GM19193 (cell line): ENCODE results near the gene SYK.

Source experiments
- POLR2A ChIP-seq: IDR thresholded peaks from 4 replicates; pipeline ENCODE4 v1.6.1; 2011; ENCODE audit not compliant: insufficient read depth, insufficient read length; ENCODE audit errors: extremely low read depth

The SYK gene

GRCh38 chr9:90801241-90801972 lies at the start of gene SYK:
TSS of gene SYK (plus strand) at chr9:90801819. CDS start at chr9:90843899, 42,080 bp downstream.
- TF ChIP-seq POLR2A = peak; percentile 59

DNA sequence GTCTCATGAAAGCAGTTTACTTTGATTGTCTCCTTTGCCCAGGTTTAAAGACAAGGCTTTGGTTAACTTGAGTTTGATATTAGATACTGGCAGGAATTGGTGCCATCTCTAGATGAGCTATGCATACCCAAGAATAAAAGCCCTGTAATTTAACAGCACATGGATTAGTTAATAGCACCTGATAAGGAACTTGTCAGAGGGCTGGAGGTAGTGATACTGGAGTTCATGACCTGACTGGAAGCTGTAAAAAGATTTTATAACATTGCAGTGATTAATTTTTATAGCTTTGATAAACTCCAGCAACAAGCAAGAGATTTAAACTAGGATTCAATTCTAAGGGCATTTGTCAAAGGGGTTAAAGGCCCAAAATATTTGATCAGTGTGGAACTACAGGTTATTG lies 34.9 kb upstream of the SYK start:
- no peak for TF ChIP-seq POLR2A

DNA sequence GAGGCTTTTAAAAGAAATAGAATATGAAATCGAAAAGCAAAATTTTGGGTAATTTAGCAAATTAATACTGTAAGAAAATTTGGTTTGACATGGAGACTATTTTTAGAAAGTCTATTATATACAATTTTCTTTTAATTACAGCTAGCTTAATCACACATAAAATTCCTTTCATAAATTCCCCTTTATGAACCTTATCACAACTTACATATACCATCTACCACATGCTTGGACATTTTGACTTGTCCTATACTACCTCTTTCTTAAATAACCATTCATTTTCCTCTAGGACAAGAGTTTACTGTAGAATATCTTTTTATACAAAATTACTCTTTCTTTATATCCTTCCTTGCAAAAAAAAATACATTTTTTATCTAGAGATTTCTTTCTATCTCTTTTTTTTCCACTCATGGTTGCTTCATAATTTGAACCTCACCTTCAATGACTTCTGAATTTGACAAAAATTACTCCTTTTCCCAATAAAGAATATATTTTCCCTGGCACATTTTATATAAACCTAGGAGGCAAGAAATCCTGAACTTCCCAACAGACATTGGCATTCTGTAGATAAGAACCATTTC lies 34.0 kb upstream of the SYK start:
- TF ChIP-seq POLR2A = no peak

GRCh38 chr9:90770182-90770738 lies 31.4 kb upstream of the SYK start:
- no peak for TF ChIP-seq POLR2A

- TF ChIP-seq POLR2A = no peak
These were observed 30.7 kb upstream of the SYK start for GRCh38 chr9:90770927-90771326.

- no peak for TF ChIP-seq POLR2A
These were observed 29.2 kb upstream of the SYK start for GRCh38 chr9:90772386-90772785.

GRCh38 chr9:90773617-90774016 lies 28.0 kb upstream of the SYK start:
- no peak for TF ChIP-seq POLR2A

DNA sequence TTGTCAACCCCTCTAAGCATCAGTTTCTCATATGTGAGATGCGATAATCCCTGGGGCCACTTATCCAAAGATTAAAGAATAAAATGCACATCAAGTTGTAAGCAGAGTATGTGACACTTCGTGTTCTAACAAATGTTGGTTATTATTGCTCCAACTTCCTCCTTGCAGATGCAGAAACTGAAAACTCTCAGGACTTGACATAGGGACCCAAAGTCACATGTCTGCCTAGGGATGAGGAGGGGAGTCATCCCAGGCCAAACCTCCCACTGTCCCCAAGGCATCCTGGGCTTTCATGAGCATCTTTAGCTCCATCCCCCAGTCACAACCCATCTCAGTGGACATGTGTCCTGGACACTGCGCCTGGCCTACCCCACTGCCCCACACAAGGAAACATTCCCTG lies 27.5 kb upstream of the SYK start:
- TF ChIP-seq POLR2A = no peak

DNA sequence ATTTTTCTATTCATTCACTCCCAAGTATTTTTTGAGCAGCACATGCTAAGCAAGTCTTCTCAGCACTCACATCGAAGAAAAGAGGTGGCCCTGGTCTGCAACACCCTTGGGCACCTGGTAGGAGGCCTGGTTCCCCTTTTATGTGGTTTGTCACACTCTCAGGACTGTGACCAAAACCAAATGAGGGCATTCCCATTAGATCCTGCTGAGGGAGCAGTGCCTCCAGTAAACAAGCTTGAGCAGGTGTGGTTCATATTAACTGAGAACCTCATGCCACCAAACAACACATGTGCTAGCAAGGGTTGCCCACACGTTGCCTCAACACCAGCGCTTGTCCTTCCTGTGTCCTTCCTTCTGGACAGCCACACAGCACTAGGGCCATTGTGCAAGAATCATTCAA lies 26.9 kb upstream of the SYK start:
- no peak for TF ChIP-seq POLR2A

DNA sequence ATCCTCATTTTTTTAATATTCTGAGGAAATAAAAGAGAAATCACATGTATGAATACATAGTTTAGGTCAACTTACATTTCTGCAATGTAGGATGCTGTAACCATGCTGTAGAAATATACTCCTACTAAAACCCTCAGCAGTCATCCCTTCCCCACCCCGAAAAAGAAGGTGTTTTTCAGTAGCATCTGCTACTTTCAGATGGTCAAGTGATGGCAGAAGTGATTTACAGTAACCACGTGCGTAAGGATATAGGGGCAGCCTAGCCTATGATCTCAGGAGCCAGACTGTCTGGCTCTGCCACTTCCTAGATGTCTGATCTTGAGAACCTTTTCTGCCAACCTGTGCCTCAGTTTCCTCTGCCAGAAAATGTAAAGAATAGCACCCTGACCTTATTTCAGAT lies 26.0 kb upstream of the SYK start:
- no peak for TF ChIP-seq POLR2A

DNA sequence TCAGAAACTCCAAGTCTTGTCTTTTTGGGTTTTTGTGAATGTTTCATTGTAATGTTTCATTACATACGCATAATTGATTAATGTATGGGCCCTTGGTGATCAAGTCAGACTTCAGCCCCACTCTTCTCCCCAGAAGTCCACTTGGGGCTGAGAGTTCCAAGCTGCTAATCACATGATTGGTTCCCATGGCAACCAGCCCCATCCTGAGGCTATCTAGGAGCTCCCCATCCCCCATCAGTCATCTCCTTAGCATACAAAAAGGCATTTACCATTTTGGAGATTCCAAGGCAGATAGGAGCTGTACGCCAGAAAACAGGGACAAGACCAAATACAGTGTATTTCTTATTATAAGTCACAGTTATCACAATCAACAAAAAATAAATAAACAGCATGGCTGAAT lies 22.9 kb upstream of the SYK start:
- no peak for TF ChIP-seq POLR2A

GRCh38 chr9:90783552-90783951 lies 18.1 kb upstream of the SYK start:
- TF ChIP-seq POLR2A = no peak

DNA sequence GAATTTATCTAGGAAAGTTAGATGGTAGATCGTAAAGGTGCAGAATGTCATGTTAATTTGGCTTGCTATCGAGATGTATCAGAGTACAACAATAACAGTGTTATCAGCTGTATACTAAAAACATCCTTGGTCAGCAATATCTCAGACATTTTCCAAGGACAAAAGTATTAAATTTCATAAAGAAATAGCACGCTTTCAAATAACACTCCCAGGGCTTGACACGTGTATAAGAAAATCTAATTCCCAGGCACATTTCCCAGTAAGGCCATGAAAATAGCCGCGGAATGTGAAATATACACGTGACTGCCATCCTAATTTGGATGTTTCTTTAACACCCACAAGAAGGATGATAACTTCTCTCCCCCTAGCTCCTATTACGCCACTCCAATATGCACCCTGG lies 17.7 kb upstream of the SYK start:
- no peak for TF ChIP-seq POLR2A

GRCh38 chr9:90787771-90788460 lies 13.7 kb upstream of the SYK start:
- TF ChIP-seq POLR2A = no peak

- no peak for TF ChIP-seq POLR2A
These were observed 12.2 kb upstream of the SYK start for GRCh38 chr9:90789408-90789807.

DNA sequence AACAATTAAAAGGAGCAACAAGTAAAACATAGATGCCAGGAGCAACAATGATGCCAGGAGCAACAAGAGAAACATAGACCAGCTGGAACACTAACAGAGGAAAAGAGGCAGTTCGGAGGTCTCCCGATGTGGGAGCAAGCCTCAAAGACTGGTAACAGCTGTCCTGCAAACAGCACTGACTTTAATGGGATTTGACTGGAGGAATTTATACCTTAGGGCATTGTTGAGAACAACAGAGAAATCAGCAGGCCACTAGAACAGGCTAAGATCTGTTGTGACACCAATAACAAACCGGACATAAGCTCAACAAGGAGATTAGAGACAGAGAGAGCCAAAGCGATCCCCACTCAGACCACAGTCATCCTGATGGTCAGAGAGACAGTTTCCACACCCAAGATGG lies 11.8 kb upstream of the SYK start:
- TF ChIP-seq POLR2A = no peak

DNA sequence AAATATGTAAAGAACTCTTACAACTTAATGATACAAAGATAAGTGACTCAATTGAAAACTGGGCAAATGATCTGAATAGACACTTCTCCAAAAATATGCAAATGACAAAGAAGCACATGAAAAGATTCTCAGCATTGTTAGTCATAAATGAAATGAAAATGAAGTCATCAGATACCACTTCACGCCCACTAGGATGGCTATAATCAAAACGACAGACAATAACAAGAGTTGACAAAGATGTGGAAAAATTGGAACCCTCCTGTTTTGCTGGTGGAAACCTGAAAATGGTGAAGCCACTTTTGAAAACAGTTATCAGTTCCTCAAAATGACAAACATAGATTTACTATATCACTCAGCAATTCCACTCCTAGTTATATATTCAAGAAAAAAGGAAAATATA lies 7.9 kb upstream of the SYK start:
- TF ChIP-seq POLR2A = no peak

GRCh38 chr9:90795084-90795483 lies 6.5 kb upstream of the SYK start:
- TF ChIP-seq POLR2A = no peak
